H1 (cell line): ENCODE measurements around the gene KCNMA1.

Source experiments
- EP300 ChIP-seq, 2 experiments: IDR thresholded peaks; 1 replicate in 1 of 2; 2 replicates in 1 of 2; pipeline ENCODE4 v1.6.1; 2011 to 2012; ENCODE audit warnings: low read depth in 2 of 2, low read length in 2 of 2, mild to moderate bottlenecking in 2 of 2, borderline replicate concordance in 1 of 2, inconsistent platforms in 1 of 2, moderate library complexity in 1 of 2
- NRF1 ChIP-seq: IDR thresholded peaks from 2 replicates; pipeline ENCODE4 v1.6.1; 2011; ENCODE audit warnings: mild to moderate bottlenecking, low read depth, low read length, improper control_type of control experiment
- TF ChIP-seq, protein P1 (sequence below), 3 experiments: IDR thresholded peaks; 1 replicate in 2 of 3; 2 replicates in 1 of 3; pipeline versions ENCODE4 v1.5.1 to v1.6.1; 2011; ENCODE audit warnings: low read length in 3 of 3, mild to moderate bottlenecking in 3 of 3, inconsistent platforms in 2 of 3, low read depth in 1 of 3, moderate library complexity in 1 of 3; ENCODE audit not compliant: insufficient read depth in 1 of 3; ENCODE audit errors: control extremely low read depth in 1 of 3

DNA sequence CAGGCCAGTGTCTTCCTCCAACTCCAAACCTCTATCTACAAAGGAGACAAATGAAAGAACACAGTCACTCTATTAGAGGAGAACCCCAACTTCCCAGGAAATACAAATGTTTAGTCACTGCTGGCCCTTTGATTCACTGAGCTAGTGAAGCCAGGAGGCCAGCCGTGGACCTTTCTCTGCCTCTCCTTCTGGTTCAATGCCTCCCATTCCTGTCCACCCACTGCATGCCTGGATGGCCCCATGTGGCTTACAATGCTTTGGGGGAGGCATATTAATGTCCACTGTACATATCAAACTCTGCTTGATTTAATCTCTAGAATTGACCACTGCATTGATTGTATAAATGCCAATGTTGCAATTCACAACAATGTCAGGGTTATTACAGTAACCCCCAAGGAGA lies 687.3 kb downstream of the KCNMA1 start:
- TF ChIP-seq EP300 (IDR thresholded peaks at IDR 0.05; ENCODE audit: borderline replicate concordance in 1 of 2, low read depth in 2 of 2, low read length in 2 of 2) (no peak), NRF1 (no peak)
- TF ChIP-seq, protein P1, sequence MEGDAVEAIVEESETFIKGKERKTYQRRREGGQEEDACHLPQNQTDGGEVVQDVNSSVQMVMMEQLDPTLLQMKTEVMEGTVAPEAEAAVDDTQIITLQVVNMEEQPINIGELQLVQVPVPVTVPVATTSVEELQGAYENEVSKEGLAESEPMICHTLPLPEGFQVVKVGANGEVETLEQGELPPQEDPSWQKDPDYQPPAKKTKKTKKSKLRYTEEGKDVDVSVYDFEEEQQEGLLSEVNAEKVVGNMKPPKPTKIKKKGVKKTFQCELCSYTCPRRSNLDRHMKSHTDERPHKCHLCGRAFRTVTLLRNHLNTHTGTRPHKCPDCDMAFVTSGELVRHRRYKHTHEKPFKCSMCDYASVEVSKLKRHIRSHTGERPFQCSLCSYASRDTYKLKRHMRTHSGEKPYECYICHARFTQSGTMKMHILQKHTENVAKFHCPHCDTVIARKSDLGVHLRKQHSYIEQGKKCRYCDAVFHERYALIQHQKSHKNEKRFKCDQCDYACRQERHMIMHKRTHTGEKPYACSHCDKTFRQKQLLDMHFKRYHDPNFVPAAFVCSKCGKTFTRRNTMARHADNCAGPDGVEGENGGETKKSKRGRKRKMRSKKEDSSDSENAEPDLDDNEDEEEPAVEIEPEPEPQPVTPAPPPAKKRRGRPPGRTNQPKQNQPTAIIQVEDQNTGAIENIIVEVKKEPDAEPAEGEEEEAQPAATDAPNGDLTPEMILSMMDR (IDR thresholded peaks at IDR 0.05; ENCODE audit: control extremely low read depth in 1 of 3, insufficient read depth in 1 of 3, low read depth in 1 of 3, low read length in 3 of 3) = no peak
